K562 (cell line): Measurements from ENCODE around the gene FRK. TPM values are rescaled to one million over a fixed set of nuclear protein-coding genes. Genes with fewer than 3 reads are reported as not detected.

ENCODE experiments used
- ATAC-seq: fragments of 200-7000 bp; cut with Tn5 transposase; 3 replicates; pipeline ENCODE4 v1.9.1; 2020; ENCODE audit warnings: moderate library complexity
- BruUV-seq: library from RNA; stranded (reverse); fragments of 400-500 nt; replicated peaks from 2 replicates; lab custom pipeline; 2021; lab: Mats Ljungman, UMichigan
- CTCF ChIA-PET: fragments of 300-600 bp; formaldehyde crosslinking; extraction: SDS; loops from one replicate; lab custom pipeline; 2021; ENCODE audit warnings: low intra/inter-chr PET ratio; lab: Yijun Ruan, JAX
- POLR2A ChIA-PET: fragments of 300-600, 350-650 bp; sonication (Branson Sonifier 250); formaldehyde crosslinking; extraction: SDS; loops from one replicate; lab custom pipeline; 2021; ENCODE audit warnings: antibody characterized with exemption, inconsistent platforms; lab: Yijun Ruan, JAX
- DNase-seq, 4 experiments: peaks; one replicate each; pipeline versions ENCODE4 v3.0.0 to v3.0.0-alpha.2; 2011 to 2018; ENCODE audit warnings: low spot score in 3 of 4, mixed read lengths in 3 of 4; ENCODE audit errors: extremely low read depth in 1 of 4
- FAIRE-seq: peaks from 2 replicates; lab custom pipeline; 2011; peaks lifted over from hg19 to GRCh38; lab: Jason Lieb, UNC
- H2AFZ ChIP-seq: 2 replicates; pipeline ENCODE4 v1.6.0; 2011; ENCODE audit warnings: low read depth, low read length, control low read depth, inconsistent platforms
- H3K27ac ChIP-seq: fragments of 200-600 bp; 3 replicates; pipeline ENCODE4 v1.8.0; 2011; ENCODE audit warnings: low read depth, mild to moderate bottlenecking, control low read depth, inconsistent platforms, low read length, moderate library complexity, mixed read lengths; ENCODE audit errors: extremely low read depth
- H3K27me3 ChIP-seq, 2 experiments: fragments of 300-600 bp in 1 of 2; 2 replicates in 1 of 2; 3 replicates in 1 of 2; pipeline versions ENCODE4 v1.6.0 to v1.8.0; 2011; ENCODE audit warnings: inconsistent platforms in 2 of 2, low read length in 2 of 2, mild to moderate bottlenecking in 1 of 2, mixed read lengths in 1 of 2, moderate library complexity in 1 of 2; ENCODE audit not compliant: control insufficient read depth in 2 of 2, insufficient read depth in 2 of 2
- H3K36me3 ChIP-seq: fragments of 300-600 bp; 3 replicates; pipeline ENCODE4 v1.8.0; 2011; ENCODE audit warnings: mild to moderate bottlenecking, low read length, inconsistent platforms; ENCODE audit not compliant: control insufficient read depth, insufficient read depth
- H3K4me1 ChIP-seq, 2 experiments: fragments of 200-600 bp in 1 of 2; replicated peaks in 1 of 2; 2 replicates in 1 of 2; 3 replicates in 1 of 2; pipeline versions ENCODE4 v1.5.1 to v1.8.0; 2011; ENCODE audit warnings: inconsistent platforms in 2 of 2, low read length in 2 of 2, mild to moderate bottlenecking in 1 of 2, mixed read lengths in 1 of 2, moderate library complexity in 1 of 2; ENCODE audit not compliant: control insufficient read depth in 2 of 2, insufficient read depth in 2 of 2
- H3K4me2 ChIP-seq: 2 replicates; pipeline ENCODE4 v1.6.1; 2011; ENCODE audit warnings: low read length, control low read depth, inconsistent platforms, mixed read lengths; ENCODE audit not compliant: insufficient read depth
- H3K4me3 ChIP-seq: fragments of 200-600 bp; sonication (generic), shearing (Covaris generic); 2 replicates; pipeline ENCODE4 v1.5.1; 2016; ENCODE audit warnings: control low read depth, inconsistent platforms
- H3K79me2 ChIP-seq: fragments of 200-600 bp; 3 replicates; pipeline ENCODE4 v1.8.0; 2011; ENCODE audit warnings: low read length, inconsistent platforms; ENCODE audit not compliant: control insufficient read depth, insufficient read depth
- H3K9ac ChIP-seq, 2 experiments: 2 replicates each; pipeline versions ENCODE4 v1.6.0 to v1.6.1; 2011; ENCODE audit warnings: low read depth in 2 of 2, low read length in 2 of 2, control low read depth in 1 of 2, inconsistent platforms in 1 of 2, mild to moderate bottlenecking in 1 of 2, mixed read lengths in 1 of 2; ENCODE audit not compliant: insufficient read depth in 1 of 2
- H3K9me1 ChIP-seq: one replicate; pipeline ENCODE4 v1.6.0; 2011; ENCODE audit warnings: inconsistent platforms, mild to moderate bottlenecking, low read length, moderate library complexity; ENCODE audit not compliant: control insufficient read depth, insufficient read depth
- H3K9me3 ChIP-seq: replicated peaks from 2 replicates; pipeline ENCODE4 v1.5.1; 2011; ENCODE audit warnings: low read depth, low read length, inconsistent platforms; ENCODE audit not compliant: control insufficient read depth, insufficient read depth
- H4K20me1 ChIP-seq: replicated peaks from 2 replicates; pipeline ENCODE4 v1.6.1; 2011; ENCODE audit warnings: low read length, inconsistent platforms, mixed read lengths; ENCODE audit not compliant: control insufficient read depth, insufficient read depth
- CBFA2T2 ChIP-seq: fragments of 450-650 bp; conservative IDR thresholded peaks from 2 replicates; pipeline ENCODE4 v1.6.1; 2017; ENCODE audit warnings: mild to moderate bottlenecking
- CREB5 ChIP-seq: fragments of 250-450 bp; sonication (Bioruptor Pico); IDR thresholded peaks from 2 replicates; pipeline ENCODE4 v1.5.0; 2020; ENCODE audit warnings: mild to moderate bottlenecking
- DLX4 ChIP-seq: fragments of 250-450 bp; sonication (Bioruptor Pico); IDR thresholded peaks from 2 replicates; pipeline ENCODE4 v1.6.1; 2021; ENCODE audit warnings: mild to moderate bottlenecking
- ETV1 ChIP-seq: fragments of 450-650 bp; conservative IDR thresholded peaks from 2 replicates; pipeline ENCODE4 v1.6.1; 2016; ENCODE audit warnings: missing genetic modification characterization, control low read depth, low read depth, missing compliant biosample characterization
- HDGF ChIP-seq: fragments of 450-650 bp; IDR thresholded peaks from 2 replicates; pipeline ENCODE4 v1.6.1; 2016
- HNRNPH1 ChIP-seq: fragments of 200-400 bp; formaldehyde crosslinking; optimal IDR thresholded peaks from 2 replicates; pipeline ENCODE3; 2017; ENCODE audit warnings: low read depth, mild to moderate bottlenecking, low read length, moderate library complexity
- HSF4 ChIP-seq: fragments of 250-450 bp; sonication (Bioruptor Pico); IDR thresholded peaks from 2 replicates; pipeline ENCODE4 v2.1.2; 2022; ENCODE audit warnings: mild to moderate bottlenecking, moderate library complexity, borderline replicate concordance
- KDM1A ChIP-seq, 2 experiments: fragments of 450-650 bp; IDR thresholded peaks; 2 replicates each; pipeline ENCODE4 v1.6.1; 2016; ENCODE audit warnings: mild to moderate bottlenecking in 2 of 2
- MECOM ChIP-seq: fragments of 250-450 bp; sonication (Bioruptor Pico); IDR thresholded peaks from 2 replicates; pipeline ENCODE4 v1.8.0; 2022; ENCODE audit warnings: inconsistent platforms
- NCOR1 ChIP-seq: fragments of 450-650 bp; IDR thresholded peaks from 2 replicates; pipeline ENCODE4 v1.6.1; 2016; ENCODE audit warnings: mild to moderate bottlenecking, moderate library complexity
- NRF1 ChIP-seq, 2 experiments: fragments of 450-650 bp; IDR thresholded peaks in 1 of 2; conservative IDR thresholded peaks in 1 of 2; 2 replicates each; pipeline ENCODE4 v1.6.1; 2014; ENCODE audit warnings: mild to moderate bottlenecking in 2 of 2
- NUFIP1 ChIP-seq: fragments of 450-650 bp; IDR thresholded peaks from 2 replicates; pipeline ENCODE4 v1.6.1; 2018; ENCODE audit not compliant: partially characterized antibody
- PYGO2 ChIP-seq: fragments of 450-650 bp; IDR thresholded peaks from 2 replicates; pipeline ENCODE4 v1.6.1; 2016; ENCODE audit warnings: mild to moderate bottlenecking, missing genetic modification characterization, moderate library complexity, missing compliant biosample characterization
- RBM14 ChIP-seq: fragments of 200-400 bp; formaldehyde crosslinking; IDR thresholded peaks from 2 replicates; pipeline ENCODE4 v1.6.1; 2018; ENCODE audit warnings: low read depth, mild to moderate bottlenecking, low read length, moderate library complexity, borderline replicate concordance; ENCODE audit not compliant: insufficient read depth
- SNIP1 ChIP-seq: fragments of 450-650 bp; IDR thresholded peaks from 2 replicates; pipeline ENCODE4 v1.7.1; 2017; ENCODE audit warnings: low read depth, mild to moderate bottlenecking
- WHSC1 ChIP-seq: IDR thresholded peaks from one replicate; pipeline ENCODE4 v1.6.1; 2012; ENCODE audit warnings: low read length, control low read depth, inconsistent platforms
- ZNF174 ChIP-seq: fragments of 250-450 bp; sonication (Bioruptor Pico); IDR thresholded peaks from 2 replicates; pipeline ENCODE4 v1.4.0; 2020; ENCODE audit warnings: mild to moderate bottlenecking
- ZNF354B ChIP-seq: fragments of 250-450 bp; sonication (Bioruptor Pico); IDR thresholded peaks from 2 replicates; pipeline ENCODE4 v1.4.0; 2020
- ZNF57 ChIP-seq: fragments of 450-650 bp; formaldehyde crosslinking; IDR thresholded peaks from 2 replicates; pipeline ENCODE4 v1.4.0; 2020; ENCODE audit warnings: mild to moderate bottlenecking, moderate library complexity
- WGBS: fragments of 100-300 bp; shearing (Covaris generic); methylation state at CpG from one replicate; pipeline ENCODE4 v1.1.6; 2016; ENCODE audit warnings: low coverage, mixed read lengths; ENCODE audit not compliant: insufficient coverage; ENCODE audit errors: missing lambda C conversion rate; 5-methylcytosine and 5-hydroxymethylcytosine counted together
- in situ Hi-C: fragments of 300-500 bp; cut with MboI; formaldehyde crosslinking; loops from 4 replicates; pipeline ENCODE4 v1.15.0; 2018; ENCODE audit warnings: inconsistent platforms, mixed read lengths
- intact Hi-C: fragments of 100-400 bp; cut with micrococcal nuclease; formaldehyde crosslinking; loops from 2 replicates; pipeline ENCODE4 v1.14.2; 2022
- polyA plus RNA-seq, 8 experiments: library from polyadenylated mRNA; depleted of rRNA in 4 of 8; stranded (reverse) in 5 of 8; unstranded in 3 of 8; fragments of >200 nt; fragmentation: Nextera tagmentation in 2 of 8; fragmentation: Illumina TruSeq in 1 of 8; extraction: Ambion mirVana in 2 of 8; extraction: Trizol in 1 of 8; gene quantifications; 2 replicates each; pipeline versions ENCODE4 v1.2.1 to v1.2.3, GENCODE V29; 2011 to 2014; ENCODE audit warnings: inconsistent platforms in 1 of 8, missing spikeins in 1 of 8
- total RNA-seq, 7 experiments: library from RNA; depleted of rRNA in 6 of 7; stranded (reverse); fragments of >200 nt in 6 of 7; fragmentation: Illumina TruSeq in 2 of 7; extraction: Trizol in 2 of 7; gene quantifications; 2 replicates each; pipeline versions ENCODE4 v1.2.1 to v1.2.3, GENCODE V29; 2011 to 2021; ENCODE audit warnings: low replicate concordance in 1 of 7

Gene FRK
- total and polyA plus RNA-seq, 9 of the 15 experiments (the other 6 are each of a cell fraction or from before 2014, with no cell fraction given) = 0.01 to 0.29 (median 0.09) TPM

GRCh38 chr6:115885636-115886366, 174.9 kb downstream of the FRK start:
- H3K27ac ChIP-seq = no peak overlapping the region
- CTCF ChIA-PET = no interaction called here
- no peak overlapping the region for H2AFZ ChIP-seq

More at GRCh38 chr6:115885636-115886366, 174.9 kb downstream of the FRK start:
- H4K20me1 ChIP-seq = no peaks in the 10 kb centered on the region
- ATAC-seq = no peak
- BruUV-seq = no TSS peak
- WGBS = 0% methylated on average over 4 of the region's 4 CpGs
- no peak for DNase-seq
- no peak for FAIRE-seq
- no peak overlapping the region for H3K4me2 ChIP-seq
- H3K9me1 ChIP-seq = no peaks in the 10 kb centered on the region
- no peak overlapping the region for H3K4me3 ChIP-seq
- no peaks in the 10 kb centered on the region for H3K79me2 ChIP-seq
- no peaks in the 10 kb centered on the region for H3K36me3 ChIP-seq
- TF ChIP-seq HDGF (no peak), CBFA2T2 (no peak), ZNF57 (CRISPR knock-in tag) (no peak), ZNF354B (no peak), ZNF174 (CRISPR knock-in tag) (no peak), RBM14 (no peak), HNRNPH1 (no peak), KDM1A (IDR thresholded peaks at IDR 0.05) (no peak), WHSC1 (no peak), HSF4 (CRISPR knock-in tag) (no peak), NRF1 (conservative IDR thresholded peaks at IDR 0.05 in 1 of 2, IDR thresholded peaks at IDR 0.05 in 1 of 2) (no peak), ETV1 (tag) (no peak), NCOR1 (no peak), MECOM (CRISPR knock-in tag) (no peak), SNIP1 (no peak), NUFIP1 (no peak), PYGO2 (tag) (no peak), CREB5 (CRISPR knock-in tag) (no peak), DLX4 (no peak)
- H3K9me3 ChIP-seq = no peaks in the 10 kb centered on the region
- H3K9ac ChIP-seq = no peak overlapping the region
- POLR2A ChIA-PET = no interaction called here
- no peaks in the 10 kb centered on the region for H3K4me1 ChIP-seq
- H3K27me3 ChIP-seq = no peaks in the 10 kb centered on the region
- in situ Hi-C loops (no loop called here), intact Hi-C loops (no loop called here)
